HG03354 (cell line): ENCODE results near the gene SFTPB.
"Not testable (repeated sequence)": the region's sequence is repeated elsewhere in the genome, so short reads cannot be mapped to it uniquely, and the experiment has no call there.

Experiments used
- ATAC-seq: cut with Tn5 transposase; IDR thresholded peaks from one replicate; pipeline ENCODE4 v1.9.1; 2021; ENCODE audit warnings: mild to moderate bottlenecking; ENCODE audit not compliant: unreplicated experiment, poor library complexity, severe bottlenecking

SFTPB gene

DNA sequence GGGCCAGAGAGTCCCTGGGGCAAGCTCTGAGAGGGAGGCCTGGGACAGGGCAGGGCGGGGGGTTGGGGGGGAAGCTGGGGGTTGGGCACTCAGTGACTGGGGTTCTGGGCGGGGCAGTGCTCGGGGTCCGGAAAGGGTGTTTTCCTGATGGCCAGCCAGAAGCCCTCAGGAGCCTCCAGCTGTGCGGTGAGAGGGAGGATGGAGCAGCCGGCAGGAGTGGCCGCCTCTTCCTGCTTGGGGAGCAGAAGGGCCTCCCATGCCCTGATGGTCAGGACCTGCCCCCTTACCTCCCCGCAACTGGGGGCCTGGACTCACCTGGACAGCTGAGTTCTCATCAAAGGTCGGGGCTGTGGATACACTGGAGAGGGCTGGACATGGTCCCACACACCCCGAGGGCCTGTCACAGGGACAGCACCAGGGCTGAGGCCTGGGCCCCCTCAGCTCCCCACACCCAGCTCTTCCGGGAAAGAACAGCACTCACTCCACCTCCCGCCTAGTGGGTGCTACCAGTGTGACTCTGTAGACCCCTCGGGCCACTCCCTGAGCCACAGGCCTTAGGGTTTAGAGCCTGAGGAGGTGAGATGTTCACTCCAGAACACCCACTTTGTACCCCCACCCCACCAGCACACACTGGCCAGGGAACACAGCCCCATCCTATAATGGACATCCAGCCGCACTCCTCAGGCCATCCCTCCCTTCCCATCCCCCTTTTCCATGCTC, 6.7 kb downstream of the SFTPB start:
- no peak for ATAC-seq

DNA sequence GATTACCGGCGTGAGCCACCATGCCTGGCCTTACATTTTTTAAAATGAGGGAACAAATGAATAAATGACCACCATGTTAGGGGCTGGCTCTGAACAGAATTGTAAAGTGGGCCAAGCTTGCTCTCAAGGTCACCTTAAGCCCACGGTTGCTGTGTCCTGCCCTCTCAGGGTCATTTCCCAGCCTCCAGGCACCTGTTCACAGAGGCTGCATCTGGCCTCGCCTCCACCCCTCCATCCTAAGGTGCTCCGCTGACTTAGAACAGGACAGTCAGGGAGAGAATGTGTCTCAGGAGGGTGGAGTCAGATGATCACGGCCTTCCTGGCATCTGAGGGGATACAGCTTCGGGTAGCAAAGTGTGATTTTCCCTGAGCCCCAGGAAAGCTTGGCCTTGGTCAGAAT, 7.3 kb downstream of the SFTPB start:
- ATAC-seq: no peak

DNA sequence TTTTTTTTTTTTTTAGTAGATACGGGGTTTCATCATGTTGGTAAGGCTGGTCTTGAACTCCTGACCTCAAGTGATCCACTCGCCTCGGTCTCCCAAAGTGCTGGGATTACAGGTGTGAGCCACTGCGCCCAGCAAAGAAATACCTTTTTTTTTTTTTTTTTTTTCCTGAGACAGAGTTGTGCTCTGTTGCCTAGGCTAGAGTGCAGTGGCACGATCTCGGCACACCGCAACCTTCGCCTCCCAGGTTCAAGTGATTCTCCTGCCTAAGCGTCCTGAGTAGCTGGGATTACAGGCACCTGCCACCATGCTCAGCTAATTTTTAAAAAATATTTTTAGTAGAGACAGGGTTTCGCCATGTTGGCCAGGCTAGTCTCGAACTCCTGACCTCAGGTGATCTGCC, 7.7 kb downstream of the SFTPB start:
- ATAC-seq: not testable (repeated sequence)

DNA sequence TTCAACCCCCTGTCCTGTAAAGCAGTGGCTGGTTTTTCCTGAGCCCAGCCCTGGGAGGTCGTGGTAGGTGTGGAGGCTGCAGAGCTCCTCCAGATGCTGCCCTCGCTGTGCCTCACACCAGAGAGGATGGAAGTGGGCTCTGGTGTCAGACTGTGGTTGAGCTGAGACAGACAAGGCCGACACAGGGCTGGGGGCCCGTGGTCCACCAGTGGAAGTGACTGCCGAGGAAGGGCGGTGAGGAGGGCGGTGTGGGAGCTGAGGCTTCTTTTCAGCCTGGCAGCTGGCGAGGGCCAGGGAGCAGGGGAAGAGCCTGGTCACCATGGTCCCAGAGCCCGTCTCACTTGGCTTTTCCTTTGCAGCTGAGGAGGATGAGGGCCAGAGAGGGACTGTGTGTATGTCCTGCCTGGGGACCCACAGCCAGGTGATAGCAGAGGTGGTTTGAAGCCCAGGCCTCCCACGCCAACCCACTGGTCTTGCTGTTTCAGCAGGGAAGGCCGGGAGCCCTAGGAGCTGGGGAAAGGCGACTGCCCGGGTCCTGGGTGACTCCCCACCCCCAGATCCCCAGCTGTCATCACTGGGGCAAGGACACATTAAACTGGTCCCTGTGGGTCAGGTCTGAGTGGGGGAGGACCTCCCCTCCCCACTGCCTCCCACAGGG, 8.5 kb downstream of the SFTPB start:
- no peak for ATAC-seq

- not testable (repeated sequence) for ATAC-seq
These were observed 10.6 kb downstream of the SFTPB start for GRCh38 chr2:85657399-85657798.

- no peak for ATAC-seq
These were observed 11.5 kb downstream of the SFTPB start for GRCh38 chr2:85656468-85656867.

GRCh38 chr2:85655961-85656417, 12.0 kb downstream of the SFTPB start:
- ATAC-seq: no peak

DNA sequence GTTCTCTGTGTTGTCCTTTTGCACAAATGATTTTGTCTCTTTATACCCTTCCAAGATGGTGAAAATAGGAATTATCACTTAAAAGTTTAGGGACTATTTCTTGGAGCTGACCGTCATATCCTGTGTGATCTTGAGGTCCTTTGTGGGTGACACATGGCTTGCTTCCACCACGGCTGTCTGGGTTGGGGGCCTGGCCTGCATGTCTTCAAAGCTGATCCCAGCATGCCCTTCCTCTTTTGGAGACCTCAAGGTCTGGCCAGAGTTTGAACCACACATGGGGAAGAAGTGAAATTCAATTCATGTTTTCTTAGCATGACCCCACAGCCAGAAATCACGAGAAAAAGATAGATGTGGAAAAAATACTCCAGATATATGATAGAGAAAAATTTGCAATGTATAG, 14.0 kb downstream of the SFTPB start:
- ATAC-seq: no peak

DNA sequence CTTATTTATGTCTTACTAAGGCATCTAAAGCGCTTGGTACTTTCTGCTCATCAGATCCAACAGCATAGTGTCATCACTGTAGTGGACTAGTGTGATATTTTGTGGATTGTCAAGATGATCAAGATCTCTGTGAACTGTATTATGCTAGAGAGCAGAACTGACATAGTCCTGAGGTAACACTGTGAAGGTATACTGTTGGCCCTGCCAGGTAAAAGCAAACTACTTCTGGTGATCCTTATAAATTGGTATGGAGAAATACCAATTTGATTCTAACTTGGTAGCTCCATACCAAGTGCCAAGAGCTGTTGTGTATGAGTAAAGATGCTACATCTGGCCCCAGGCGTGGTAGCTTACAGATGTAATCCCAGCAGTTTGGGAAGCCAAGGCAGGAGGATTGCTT, 15.9 kb downstream of the SFTPB start:
- ATAC-seq: no peak

DNA sequence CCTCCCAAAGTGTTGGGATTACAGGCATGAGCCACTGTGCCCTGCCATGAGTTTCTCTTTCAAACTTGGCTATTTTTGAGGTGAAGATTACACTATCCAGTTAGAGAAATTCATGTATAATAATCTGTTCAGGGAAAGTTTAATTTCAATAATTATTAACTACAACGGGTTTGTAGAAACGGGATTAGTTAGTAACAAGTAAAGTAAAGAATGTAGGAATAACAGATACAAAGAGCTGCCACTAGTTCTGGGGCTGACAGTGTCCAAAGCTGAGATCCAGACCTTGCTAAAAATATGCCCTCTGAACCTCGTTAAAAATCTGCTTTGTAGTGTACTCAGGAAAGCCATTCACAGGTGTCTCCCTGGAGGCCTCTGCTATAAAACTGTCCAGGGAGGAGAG, 16.9 kb downstream of the SFTPB start:
- ATAC-seq: no peak

GRCh38 chr2:85650456-85650855, 17.5 kb downstream of the SFTPB start:
- no peak for ATAC-seq

- ATAC-seq: no peak
These were observed 18.5 kb downstream of the SFTPB start for GRCh38 chr2:85649201-85650190.

GRCh38 chr2:85648619-85649018, 19.4 kb downstream of the SFTPB start:
- ATAC-seq: no peak

- peak; percentile 58 for ATAC-seq
These were observed 20.0 kb downstream of the SFTPB start for GRCh38 chr2:85647823-85648526.

GRCh38 chr2:85646166-85646565, 21.8 kb downstream of the SFTPB start:
- no peak for ATAC-seq

DNA sequence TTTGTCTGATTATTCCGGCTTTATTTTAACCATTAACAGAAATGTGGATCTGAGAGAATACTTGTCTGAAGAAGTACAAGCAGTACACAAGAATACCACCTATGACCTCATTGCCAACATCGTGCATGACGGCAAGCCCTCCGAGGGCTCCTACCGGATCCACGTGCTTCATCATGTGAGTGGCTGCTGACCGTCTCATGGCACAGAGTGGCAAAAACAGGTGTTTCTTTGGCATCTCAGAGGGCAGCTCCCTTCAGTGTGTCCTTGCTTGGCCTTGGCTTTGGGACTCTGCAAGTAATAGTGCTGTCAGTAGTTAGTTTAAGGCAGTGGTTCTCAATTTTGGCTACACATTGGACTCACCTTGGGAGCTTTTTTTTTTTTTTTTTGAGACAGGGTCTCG, 23.1 kb downstream of the SFTPB start:
- ATAC-seq: no peak

- peak; percentile 64 for ATAC-seq
These were observed 25.3 kb downstream of the SFTPB start for GRCh38 chr2:85642725-85643124.

DNA sequence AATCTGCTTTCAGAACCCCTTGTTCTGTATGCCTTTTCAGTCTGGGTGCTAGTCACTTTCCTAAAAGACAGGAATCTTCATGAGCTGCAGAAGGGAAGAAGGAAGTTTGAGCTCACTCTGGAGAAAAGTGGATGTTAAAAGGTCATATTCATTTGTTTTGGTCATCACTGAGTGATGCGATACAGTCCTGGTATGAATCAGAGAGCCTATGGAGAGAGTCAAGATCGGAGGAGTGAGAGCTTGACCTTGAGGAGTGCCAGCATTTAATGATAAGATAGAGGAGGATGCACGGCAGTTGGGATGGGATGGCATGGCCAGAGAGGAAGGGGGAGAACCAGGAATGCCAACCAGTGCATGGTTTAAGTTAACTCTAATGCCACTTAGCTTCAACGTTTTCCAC, 32.4 kb downstream of the SFTPB start:
- ATAC-seq: no peak

DNA sequence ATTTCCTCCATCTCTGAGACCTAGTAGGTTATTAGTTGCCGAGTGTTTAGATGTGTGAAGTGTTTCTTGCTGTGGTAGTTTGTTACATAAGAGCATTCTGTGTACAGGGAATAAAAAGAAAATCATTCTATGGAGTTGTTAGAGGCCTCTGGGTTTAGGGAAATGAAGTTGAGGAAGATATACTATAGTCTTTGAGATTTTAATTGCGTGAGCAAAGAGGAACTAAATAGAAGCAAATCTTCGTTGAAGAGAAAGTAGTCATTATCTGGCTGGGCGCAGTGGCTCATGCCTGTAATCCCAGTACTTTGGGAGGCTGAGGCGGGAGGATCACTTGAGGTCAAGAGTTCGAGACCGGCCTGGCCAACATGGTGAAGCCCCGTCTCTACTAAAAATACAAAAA, 33.0 kb downstream of the SFTPB start:
- no peak for ATAC-seq

- no peak for ATAC-seq
These were observed 36.7 kb downstream of the SFTPB start for GRCh38 chr2:85631316-85631715.
